Activated CD4-positive, alpha-beta T cell treated with anti-CD3 and anti-CD28 coated beads, Interleukin-2, amount 50 U/mL, for 24 hours (primary cell): ENCODE results near the gene STX1B.
"Not testable (repeated sequence)": the region's sequence is repeated elsewhere in the genome, so short reads cannot be mapped to it uniquely, and the experiment has no call there.

Source experiments
- DNase-seq, 2 donors: peaks; one replicate each; pipeline ENCODE4 v3.0.0-alpha.2; 2020; ENCODE audit warnings: low read depth in 1 of 2, low spot score in 1 of 2

Gene STX1B

GRCh38 chr16:30953511-30954124 is 56.8 kb downstream of the STX1B start:
- DNase-seq, result peak; percentile 32 to 37

GRCh38 chr16:30953111-30953510 is 57.3 kb downstream of the STX1B start:
- DNase-seq, result no peak

- no peak for DNase-seq
These were observed 58.7 kb downstream of the STX1B start for GRCh38 chr16:30951750-30952149.

GRCh38 chr16:30951193-30951592 is 59.2 kb downstream of the STX1B start:
- DNase-seq, result no peak

- no peak for DNase-seq
These were observed 59.8 kb downstream of the STX1B start for GRCh38 chr16:30950516-30951065.

- no peak for DNase-seq
These were observed 60.6 kb downstream of the STX1B start for GRCh38 chr16:30949650-30950515.

- DNase-seq, result no peak
These were observed 61.5 kb downstream of the STX1B start, which contains the start of gene ORAI3 for GRCh38 chr16:30948667-30949649. ORAI3 (plus strand) TSS chr16:30949068; CDS start chr16:30949290, 222 bp downstream.

GRCh38 chr16:30947859-30948666 is 62.4 kb downstream of the STX1B start:
- no peak for DNase-seq

GRCh38 chr16:30947541-30947858 is 62.9 kb downstream of the STX1B start:
- DNase-seq, result no peak

- DNase-seq, result no peak
These were observed 63.5 kb downstream of the STX1B start for GRCh38 chr16:30946671-30947540.

GRCh38 chr16:30944352-30944751 is 66.1 kb downstream of the STX1B start:
- DNase-seq, result no peak

GRCh38 chr16:30942426-30942806 is 68.0 kb downstream of the STX1B start:
- no peak for DNase-seq

GRCh38 chr16:30941600-30942425 is 68.6 kb downstream of the STX1B start:
- no peak for DNase-seq

GRCh38 chr16:30939571-30939970 is 70.9 kb downstream of the STX1B start:
- not testable (repeated sequence) for DNase-seq
